ENCODE data around the gene COL5A1.

DNA sequence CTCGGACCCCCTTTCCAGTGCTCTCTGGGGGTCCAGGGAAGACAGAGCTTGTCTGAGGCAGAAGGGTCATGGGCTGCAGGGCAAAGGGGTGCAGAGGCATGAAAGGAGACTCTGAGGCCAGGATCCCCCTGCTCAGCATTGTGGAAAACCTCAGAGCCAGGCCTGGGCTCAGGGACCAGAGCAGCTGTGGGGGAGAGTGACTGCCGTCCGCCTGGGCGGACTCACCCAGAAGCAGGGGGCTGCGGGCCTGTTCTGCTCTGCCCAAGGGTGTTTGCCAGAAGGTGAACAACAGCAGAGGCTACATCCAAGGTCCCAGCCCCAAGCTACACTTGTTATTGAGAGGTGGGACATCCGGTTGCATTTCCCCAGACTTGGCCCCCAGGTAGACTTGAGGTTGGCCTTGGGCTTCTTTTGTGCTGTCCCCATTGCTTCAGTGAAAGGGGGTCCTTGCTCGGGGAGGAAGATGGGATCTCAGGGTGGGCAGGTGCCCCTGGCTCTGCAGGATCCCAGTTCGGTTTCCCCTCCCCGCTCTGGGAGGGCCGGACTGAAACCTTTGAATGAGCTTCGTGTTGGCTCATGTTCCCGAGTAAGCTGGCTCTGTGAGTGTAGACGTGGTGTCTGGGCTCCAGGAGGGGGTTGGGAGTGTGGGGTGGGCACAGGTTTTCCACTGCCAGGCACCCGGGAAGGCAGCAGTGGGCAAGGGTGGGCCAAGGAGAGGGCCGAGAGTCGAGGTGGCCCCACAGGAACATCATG is 92.1 kb downstream of the COL5A1 start:
- TF ChIP-seq, protein P1, sequence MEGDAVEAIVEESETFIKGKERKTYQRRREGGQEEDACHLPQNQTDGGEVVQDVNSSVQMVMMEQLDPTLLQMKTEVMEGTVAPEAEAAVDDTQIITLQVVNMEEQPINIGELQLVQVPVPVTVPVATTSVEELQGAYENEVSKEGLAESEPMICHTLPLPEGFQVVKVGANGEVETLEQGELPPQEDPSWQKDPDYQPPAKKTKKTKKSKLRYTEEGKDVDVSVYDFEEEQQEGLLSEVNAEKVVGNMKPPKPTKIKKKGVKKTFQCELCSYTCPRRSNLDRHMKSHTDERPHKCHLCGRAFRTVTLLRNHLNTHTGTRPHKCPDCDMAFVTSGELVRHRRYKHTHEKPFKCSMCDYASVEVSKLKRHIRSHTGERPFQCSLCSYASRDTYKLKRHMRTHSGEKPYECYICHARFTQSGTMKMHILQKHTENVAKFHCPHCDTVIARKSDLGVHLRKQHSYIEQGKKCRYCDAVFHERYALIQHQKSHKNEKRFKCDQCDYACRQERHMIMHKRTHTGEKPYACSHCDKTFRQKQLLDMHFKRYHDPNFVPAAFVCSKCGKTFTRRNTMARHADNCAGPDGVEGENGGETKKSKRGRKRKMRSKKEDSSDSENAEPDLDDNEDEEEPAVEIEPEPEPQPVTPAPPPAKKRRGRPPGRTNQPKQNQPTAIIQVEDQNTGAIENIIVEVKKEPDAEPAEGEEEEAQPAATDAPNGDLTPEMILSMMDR (IDR thresholded peaks at IDR 0.05) = no peak
- no peak for TF ChIP-seq EZH2 (IDR thresholded peaks at IDR 0.05)
- no peak for TF ChIP-seq EZH2phosphoT487 (IDR thresholded peaks at IDR 0.05)
